GM18907 (cell line): ENCODE results near the gene MED13L.

Experiments used
- ATAC-seq: cut with Tn5 transposase; IDR thresholded peaks from one replicate; pipeline ENCODE4 v1.9.1; 2021; ENCODE audit warnings: mild to moderate bottlenecking, moderate library complexity; ENCODE audit not compliant: unreplicated experiment

The MED13L gene

DNA sequence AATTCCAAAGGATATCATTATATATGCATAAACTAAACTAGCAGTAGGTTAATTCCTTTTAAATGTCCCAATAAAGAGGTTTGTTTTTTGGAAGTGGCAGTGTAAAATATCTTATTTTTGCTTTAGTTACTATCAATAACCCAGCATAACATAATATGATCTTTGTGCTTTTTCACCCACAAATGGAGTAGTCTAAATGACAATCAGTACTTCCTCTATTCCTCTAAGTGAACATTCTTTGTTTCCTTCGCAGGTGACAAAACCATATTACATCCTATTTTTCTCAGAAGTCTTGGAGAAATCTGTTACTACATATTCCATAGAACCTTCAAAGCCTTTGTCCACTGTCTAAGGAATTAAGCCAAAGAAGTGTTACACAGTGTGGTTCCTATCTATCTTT, 62.5 kb downstream of the MED13L start:
- ATAC-seq: no peak

DNA sequence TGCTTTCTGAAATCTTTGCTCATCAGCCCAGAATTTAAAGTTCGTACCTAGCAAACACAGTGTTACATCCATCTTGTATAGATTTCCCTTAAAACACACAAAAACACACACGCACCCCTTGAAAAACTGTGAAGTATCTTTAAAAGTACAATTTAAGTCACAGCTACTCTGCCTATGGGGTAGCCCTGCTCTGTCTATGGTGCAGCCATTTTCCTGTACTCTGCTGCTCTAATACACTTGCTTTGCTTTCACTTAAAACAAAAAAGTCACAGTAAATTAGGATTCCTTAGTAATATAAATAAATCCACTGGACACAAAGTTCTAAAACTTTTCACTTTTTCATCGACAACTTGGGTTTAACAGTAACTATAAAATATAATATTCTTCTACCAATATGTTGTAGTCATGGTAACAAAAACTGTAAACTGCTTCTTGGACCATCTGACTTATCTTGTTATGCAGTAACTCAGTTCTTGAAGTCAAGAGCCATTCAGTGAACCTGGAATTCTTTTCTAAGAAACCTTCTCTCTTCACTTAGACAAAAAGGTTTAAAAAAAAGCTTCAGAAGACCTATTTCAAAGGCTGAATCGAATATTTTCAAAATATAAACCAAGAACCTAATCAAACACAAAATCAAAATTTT, 63.5 kb downstream of the MED13L start:
- no peak for ATAC-seq

DNA sequence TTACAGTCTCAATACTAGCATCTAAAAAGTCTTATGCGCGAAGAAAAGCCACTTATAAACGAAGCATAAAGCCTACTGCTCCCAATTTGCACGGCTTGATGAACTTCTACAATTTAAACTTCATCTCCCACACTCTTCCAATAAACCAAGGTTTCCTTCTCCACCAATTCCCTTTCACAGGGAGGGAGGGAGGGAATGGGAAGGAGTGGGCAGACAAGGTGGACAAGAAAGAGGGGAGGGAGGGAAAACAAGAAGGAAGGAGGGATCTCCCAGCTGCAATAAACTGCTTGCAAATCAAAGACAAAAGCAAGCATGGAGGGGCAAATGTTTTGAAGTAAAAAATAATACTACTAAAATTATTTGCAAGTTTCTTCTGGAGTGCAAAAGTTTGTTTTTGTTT, 64.5 kb downstream of the MED13L start:
- ATAC-seq: no peak

DNA sequence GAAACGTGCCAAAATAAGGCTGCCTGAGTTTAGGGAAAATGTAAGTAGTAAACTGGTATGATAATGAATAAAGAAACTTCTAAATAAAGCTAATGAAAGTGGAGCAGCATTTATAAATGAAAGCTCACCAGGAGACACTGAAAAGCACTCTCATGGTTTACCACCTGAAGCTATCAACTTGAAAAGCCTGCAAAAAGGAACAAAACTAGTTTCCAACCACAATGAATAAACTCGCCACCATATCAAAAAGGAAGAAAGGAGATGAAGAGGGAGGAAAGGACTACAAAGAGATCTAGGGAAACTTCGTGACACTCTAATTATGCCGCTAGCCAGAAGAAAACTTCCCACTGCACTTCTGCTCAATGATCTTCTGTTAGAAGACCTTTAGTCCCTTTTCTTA, 66.7 kb downstream of the MED13L start:
- no peak for ATAC-seq

DNA sequence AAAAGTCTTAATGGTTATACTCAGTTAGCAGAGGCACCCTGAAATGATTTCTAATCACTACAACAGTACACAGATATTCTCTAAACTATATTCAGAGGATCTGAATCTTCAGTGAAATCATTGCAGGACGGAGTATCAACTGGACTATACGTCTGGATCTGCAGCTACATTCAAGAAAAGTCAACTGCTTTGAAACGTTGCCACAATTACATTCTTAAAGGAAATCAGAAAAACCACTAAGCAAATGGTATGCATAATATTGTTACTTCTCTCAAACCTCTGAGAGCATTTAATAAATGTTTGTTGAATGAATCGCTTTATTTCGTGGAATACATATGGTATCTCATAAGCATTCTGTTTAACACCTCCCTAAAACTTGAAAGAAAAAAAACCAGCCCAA, 67.4 kb downstream of the MED13L start:
- no peak for ATAC-seq

DNA sequence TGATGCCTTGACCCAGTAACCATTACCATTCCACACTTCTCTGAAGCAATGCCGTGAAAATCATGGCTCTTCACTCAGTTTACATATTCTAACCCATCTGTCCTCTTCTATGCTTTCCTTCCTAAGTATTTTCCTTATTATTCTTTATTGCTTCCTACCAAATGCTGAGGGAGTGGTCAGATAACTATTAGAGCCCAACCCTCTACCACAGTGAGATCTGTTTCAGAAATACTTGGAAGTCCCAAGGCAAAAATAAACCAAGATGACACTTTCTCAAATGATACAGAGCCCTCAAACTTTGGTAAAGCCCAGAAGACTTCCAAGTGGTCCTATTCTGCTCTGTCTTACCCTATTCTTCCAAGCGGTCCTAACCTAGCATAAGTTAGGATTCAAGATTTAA, 68.0 kb downstream of the MED13L start:
- no peak for ATAC-seq

DNA sequence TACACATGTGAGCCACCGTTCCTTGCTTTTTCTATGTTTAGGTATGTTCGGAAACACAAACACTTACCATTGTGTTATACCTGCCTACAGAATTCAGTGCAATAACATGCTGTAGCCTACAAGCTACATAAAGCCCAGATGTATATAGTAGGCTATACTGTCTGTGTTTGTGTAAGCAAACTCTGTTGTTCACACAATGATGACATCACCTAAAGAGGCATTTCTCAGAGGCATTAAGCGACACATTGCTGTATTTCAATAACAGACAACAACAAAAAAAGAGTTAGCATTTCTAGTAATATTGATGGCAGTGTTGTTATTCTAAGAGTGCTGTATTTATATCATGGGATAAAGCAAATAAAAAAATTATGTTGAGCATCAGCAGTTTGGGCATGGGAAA, 70.2 kb downstream of the MED13L start:
- no peak for ATAC-seq

DNA sequence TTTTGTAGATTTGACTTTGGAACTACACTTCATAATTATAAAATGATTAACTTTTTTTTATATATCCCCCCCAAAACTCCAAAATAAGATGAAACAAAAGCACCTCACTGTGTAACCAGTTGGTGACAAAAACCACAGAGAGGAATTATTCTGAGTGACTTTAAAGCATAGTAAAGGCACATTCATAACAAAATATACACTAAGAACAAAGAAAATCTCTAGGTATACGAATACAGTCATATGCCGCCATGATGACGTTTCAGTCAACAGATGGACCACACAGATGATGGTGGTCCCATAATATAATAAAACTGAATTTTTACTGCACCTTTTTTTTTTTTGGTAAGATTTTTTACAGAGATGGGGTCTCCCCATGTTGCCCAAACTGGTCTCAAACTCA, 70.7 kb downstream of the MED13L start:
- ATAC-seq: no peak

DNA sequence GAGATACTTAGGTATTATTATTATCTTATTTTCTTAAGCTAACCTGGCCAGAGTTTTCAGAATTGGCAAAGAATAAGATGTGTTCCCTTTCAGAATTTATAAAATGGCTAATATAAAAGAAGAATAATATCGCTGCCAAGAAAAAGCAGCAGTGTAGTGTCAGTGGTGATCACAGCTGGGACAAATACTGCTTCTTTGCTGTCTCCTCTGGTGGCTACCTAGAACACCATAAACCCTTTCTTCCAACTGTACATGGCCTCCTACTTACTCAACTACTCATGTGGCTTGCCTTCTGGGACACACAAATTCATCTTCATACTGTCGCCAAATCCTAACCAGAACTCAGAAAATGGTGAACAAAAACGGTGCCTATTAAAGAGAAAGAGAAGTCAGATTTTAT, 72.7 kb downstream of the MED13L start:
- ATAC-seq: no peak

DNA sequence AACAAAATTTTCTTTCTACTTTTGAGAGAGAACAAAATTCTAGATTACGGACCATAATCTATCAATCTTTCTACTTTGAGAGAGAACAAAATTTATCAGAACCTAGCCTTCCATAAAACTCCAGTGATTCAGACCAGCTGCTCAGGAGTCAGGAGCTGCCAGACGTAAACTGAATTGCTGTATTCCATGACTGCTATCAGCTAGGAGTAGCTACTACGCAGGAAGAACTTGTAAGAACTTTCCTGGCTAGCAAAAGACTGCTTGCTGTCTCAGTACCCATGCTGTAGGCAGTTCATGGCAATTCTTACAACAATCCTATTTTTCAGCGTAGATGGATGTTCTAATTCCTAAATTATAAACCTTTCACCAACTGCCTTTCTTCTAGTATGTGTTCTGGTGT, 73.3 kb downstream of the MED13L start:
- ATAC-seq: no peak

DNA sequence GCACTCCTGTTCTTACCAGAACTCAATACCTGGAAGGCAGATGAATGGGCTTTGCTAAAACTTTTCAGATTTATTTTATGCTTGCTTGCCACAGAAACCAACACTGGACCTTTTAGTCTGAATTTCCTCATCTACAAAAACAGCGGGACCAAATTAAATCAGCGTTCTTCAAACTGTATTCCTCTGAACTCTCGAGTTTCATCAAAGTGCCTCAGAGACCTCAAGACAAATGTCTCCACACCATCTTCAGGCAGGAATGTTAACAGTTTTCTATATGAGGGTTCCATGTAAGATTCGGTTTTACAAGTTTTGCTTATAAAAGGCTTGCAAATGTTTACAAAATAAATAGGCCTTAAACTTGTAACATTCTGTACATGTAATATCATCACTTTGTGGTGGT, 74.6 kb downstream of the MED13L start:
- ATAC-seq: no peak

DNA sequence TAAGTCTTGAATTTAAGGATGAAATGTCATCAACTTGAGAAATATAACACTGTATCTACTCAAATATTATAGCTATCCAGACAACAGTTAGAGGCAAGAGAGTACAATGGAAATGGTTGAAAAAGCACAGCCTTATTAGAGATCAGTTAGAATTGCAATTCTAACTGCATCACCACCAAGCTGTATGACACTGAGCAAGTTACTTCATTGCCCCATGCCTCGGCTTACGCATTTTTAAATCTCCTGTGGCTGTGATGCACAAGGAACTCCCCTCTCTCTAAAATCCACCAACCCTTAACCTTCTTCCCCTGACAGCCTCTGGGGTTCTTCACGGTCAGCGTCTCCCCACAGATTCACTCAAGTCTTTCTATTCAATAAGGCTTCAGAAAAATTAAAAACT, 75.1 kb downstream of the MED13L start:
- no peak for ATAC-seq

DNA sequence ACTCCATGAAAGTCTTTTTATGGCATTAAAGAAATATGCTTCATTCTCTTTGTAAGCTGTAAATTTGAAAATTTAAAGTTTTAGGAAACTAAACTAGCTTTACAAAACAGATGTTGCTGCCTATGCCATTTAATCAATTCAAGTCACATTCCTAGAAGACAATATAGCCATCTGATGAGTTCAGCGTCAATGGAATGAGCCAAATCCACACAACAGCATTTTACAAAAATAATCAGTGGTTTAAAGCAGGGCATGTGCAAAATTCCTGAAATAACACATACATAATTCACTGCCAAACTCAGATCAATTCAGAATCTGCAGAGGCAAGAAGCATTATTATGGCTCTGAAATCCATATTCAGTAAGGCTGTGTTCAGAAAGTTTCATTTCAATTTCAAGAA, 75.6 kb downstream of the MED13L start:
- no peak for ATAC-seq

DNA sequence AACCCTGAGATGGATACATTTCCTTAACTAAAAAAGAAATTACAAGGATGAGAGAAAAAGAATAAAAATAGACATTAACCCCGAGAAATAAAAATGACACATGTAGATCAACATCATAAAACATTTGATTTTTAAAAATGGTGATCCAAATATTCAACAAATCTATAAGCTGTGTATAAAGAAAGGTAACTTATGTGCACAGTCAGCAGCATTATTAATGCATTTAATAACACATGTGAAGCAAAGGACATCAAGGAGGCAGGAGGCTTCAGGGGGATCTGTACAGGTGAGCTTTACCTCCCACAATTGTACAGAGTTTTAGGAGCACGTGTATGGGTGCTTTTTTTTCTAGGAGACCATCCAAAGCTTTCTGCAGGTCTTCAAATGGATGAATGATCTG, 76.1 kb downstream of the MED13L start:
- ATAC-seq: no peak

DNA sequence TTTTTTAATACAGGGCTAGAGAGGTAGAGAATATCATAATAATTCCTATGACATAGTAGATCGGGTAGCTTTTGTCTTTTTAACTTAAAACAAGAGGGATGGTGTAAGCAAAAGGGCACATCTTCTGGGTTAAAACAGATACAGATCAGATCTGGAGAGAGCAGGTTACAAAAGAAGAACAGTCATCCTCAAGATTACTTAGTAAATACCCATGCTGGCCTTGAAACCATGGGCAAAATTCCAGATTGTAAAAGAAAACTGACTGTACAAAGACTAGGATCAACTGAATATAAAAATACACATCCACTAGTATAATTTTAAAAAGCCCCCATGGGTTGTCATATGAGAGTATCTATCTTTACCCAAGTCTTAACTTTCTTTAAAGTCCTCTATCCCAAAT, 76.7 kb downstream of the MED13L start:
- no peak for ATAC-seq

DNA sequence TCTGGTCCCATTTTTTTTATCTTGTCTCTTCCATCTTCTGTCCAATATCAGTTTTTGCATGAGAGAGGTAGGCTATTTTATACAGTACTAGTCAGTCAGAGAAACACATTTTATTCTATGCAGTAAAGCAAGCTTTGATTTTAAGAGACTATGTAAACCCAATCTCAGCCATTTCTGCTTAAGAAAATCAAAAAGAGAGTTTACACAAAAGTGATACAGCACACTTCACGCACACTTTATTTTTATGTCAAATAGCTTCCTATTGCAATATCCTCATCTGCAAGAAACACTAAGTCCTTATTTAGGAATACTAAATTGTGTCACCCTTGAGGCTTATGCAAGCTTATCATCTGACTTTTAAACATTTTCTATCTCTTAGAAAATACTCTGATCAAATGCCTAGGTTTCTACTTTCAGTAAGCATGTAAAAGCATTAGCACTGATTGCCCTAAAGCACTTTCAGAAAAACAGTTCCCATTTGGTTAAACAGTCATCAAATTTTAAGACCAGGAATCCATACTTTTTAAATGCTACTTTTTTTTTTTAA, 78.3 kb downstream of the MED13L start:
- ATAC-seq: no peak

DNA sequence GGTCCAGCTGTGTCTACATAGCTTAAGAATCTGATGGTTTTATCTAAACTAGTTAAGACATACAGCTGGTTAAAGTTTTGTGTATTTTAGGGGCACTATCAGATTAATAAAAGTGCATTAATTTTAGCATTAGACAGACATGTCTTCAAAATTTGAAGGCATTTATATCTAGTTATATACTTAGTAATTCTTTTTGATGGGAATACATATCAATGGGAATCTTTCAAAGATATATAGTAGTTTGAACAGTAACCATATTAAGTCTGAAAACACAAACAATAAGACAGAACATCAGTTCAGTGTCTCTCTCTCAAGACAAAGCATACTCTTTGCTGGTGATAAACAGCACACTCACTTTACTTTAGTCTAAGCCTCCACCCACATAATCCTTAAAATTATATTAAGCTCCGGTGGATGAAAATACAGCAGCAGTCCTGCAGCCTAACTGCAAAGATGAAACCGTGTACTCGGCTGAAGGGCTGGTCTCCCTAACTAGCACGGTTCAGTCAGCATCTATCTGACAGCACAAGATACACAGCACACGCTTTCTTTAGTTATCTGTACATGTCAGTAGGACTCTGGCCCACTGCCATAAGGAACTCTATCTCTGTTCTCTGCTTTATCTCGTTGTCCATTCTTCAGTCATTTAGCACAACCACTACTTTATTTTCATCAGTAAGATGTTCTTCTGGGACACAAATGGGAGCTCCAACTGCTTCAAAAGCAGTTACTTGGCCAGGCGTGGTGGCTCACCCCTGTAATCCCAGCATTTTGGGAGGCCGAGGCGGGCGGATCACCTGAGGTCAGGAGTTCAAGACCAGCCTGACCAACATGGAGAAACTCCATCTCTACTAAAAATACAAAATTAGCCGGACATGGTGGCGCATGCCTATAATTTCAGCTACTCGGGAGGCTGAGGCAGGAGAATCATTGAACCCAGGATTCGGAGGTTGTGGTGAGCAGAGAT, 80.5 kb downstream of the MED13L start:
- ATAC-seq: no peak

DNA sequence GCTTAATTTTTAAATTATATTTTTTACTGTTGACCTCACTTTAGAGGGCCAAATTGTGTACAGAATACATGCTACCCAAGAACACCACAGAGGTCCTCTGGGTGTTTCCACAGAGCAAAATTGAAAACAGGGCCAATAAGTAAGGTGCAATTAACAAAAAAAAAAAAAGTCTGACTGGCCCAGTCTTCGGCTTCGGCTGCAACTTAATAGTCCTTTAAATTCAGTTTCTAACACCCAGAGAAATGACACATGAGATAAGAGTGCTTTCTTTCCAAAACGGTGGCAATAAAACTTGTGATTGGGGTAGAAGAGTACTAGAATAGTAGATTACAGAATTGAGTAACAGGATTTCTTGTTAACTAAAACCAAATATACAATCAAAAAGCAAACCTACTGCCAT, 81.3 kb downstream of the MED13L start:
- ATAC-seq: no peak

DNA sequence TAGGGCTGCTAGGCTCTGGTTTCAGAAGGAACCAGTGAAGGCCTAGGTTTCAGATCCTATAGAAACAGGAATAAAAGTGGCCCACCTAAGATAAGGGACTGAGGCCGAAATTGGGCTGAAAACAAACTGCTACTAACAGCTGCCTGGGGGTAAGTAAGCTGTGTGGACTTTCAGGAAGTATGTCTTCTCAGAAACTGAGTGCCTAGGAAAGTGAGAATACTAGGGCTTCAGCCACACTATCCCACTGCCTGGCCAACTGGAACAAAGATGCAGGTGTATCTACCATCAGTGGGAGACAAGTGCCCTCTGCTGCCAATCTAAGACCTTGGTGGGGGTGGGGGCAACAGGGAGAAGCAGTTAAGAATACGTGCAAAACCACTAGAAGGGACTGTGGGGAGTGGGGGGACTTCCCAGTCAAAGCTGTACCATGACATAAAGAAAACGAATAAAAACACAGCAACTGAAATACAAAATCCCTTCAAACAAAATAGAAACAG, 82.5 kb downstream of the MED13L start:
- ATAC-seq: peak; percentile 90

DNA sequence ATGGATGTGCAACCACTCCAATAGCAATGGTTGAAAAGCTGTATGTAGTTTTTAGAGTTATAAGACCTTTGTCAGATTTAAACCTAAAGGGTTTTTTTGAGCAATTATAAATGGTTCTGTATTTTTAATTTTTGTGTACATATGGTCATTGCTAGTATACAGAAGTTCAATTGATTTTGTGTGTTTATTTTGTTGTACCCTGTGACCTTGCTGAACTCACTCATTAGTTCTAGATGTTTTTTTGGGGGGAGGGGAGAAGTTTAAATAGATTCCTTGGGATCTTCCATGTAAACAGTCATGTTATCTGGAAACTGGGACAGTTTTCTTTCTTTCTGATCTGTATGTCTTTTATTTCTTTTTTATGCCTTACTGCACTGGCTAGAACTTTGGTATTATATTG, 87.8 kb downstream of the MED13L start:
- ATAC-seq: no peak

DNA sequence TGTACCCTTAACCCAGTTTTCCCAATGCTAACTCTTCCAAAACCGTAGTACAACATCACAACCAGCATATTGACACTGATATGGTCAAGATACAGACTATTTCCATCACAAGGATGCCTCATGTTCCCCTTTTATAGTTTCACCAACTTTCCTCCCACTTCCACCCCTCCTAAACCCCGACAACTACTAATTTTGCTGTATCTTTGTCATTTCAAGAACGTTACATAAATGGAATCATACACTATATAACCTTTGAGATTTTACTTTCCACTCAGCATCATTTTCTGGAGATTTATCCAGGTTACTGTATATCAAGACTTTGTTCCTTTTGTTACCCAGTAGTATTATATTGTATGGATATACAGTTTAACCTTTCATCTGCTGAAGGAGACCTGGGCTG, 88.9 kb downstream of the MED13L start:
- no peak for ATAC-seq

DNA sequence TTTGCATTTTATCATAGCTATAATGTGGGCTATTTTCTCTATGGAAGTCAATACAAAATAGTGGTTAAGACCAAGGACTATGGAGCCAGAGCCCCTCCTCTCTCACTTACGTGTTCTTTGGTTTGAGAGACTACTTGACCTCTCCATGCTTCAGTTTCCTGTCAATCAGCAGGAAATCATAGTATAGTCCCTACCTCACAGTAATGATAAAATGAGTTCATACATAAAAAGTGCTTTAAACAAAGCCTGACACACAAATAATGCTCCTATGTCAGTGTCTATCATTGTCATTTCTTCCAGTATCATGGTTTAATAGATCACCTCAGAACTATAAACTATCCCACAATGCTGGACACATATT, 90.4 kb downstream of the MED13L start:
- no peak for ATAC-seq
